ENCODE measurements around the gene C2orf42.
"Not testable (repeated sequence)": the region's sequence is repeated elsewhere in the genome, so short reads cannot be mapped to it uniquely, and the experiment has no call there.

Gene C2orf42

GRCh38 chr2:70169654-70170245 is 21.1 kb downstream of the C2orf42 start:
- not testable (repeated sequence) for DNase-seq

DNA sequence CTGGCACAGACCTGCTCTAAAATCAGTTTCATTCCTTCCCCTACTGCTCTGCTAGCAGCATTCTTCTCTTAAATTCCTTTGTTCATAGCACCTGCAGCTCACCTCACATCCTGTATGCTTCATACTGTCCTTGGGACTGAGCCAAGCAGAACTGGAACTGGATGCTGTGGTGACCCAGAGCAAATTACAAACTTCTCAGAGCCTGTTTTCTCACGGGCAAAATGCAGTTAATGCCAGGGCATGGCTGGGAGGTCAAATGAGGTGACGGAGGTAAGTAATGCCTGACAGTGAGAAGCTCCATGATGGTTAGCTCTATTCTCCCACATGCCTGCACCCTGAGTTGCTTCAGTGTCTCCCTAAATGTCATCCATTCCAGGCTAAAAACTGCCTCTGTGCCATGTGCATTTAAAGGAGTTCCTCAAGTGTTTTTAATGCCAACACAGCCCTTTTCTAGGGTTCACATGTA is 29.7 kb downstream of the C2orf42 start:
- DNase-seq: no peak

DNA sequence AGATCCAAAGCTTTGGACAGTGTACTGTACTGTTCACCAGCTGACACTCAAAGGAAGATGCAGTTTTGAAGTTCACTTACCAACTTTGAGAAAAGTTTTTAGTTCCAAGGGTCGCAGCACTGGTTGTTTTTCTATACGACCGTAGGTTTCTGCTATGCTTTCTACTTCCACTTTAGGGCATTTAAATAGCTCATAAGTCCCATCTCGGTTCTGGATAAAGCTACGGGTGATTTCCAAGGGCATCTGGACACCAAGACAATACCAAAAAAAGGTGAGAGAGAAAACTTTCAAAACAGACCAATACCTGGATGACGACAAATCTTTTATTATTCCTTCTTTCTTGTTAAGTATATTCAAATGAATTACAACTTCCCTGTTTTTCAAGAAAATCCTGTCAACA is 30.3 kb downstream of the C2orf42 start:
- no peak for DNase-seq

GRCh38 chr2:70149130-70149686 is 41.6 kb downstream of the C2orf42 start:
- not testable (repeated sequence) for DNase-seq

- not testable (repeated sequence) for DNase-seq
Measured at GRCh38 chr2:70148211-70148760, 42.5 kb downstream of the C2orf42 start.

- DNase-seq: no peak
Measured at GRCh38 chr2:70145851-70146739, 44.7 kb downstream of the C2orf42 start.

GRCh38 chr2:70145144-70145490 is 45.7 kb downstream of the C2orf42 start:
- no peak for DNase-seq

GRCh38 chr2:70144443-70145143 is 46.2 kb downstream of the C2orf42 start:
- DNase-seq: no peak

DNA sequence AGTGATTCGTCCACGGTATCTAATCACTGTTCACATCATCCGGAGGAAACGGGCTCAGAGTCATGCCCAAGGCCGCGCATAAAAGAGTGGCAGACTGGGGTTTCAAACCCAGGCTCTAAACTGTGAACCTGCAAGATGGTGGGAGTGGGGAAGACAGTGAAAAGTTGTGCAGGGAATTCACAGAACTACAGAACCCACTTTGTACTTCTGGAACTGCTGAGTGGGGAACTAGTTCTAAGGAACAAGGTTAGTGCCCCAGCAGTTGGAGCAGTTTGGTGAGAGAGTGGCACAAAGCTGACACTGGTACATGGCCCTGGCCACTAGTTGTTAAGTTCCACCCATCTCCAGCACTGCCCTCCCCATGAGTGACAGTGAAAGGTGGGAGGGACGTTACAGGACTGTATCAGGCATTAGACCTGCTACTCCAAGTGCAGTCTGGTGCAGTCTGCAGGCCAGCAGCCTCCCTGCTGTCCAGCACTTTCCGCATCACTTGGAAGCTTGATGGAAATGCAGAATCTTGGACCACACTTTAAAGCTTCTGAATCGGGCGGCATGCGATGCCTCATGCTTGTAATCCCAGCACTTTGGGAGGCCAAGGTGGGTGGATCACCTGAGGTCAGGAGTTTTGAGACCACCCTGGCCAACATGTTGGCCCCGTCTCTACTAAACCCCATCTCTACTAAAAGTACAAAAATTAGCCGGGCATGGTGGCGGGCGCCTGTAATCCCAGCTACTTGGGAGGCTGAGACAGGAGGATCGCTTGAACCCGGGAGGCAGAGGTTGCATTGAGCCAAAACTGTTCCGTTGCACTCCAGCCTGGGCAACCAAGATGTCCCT is 47.3 kb downstream of the C2orf42 start:
- no peak for DNase-seq

GRCh38 chr2:70142590-70143313 is 48.1 kb downstream of the C2orf42 start:
- DNase-seq: peak; percentile 98

- DNase-seq: no peak
Measured at GRCh38 chr2:70141902-70142589, 48.8 kb downstream of the C2orf42 start.

- peak; percentile 91 for DNase-seq
Measured at GRCh38 chr2:70141212-70141901, 49.5 kb downstream of the C2orf42 start.

- no peak for DNase-seq
Measured at GRCh38 chr2:70140791-70141211, 50.0 kb downstream of the C2orf42 start.

- not testable (repeated sequence) for DNase-seq
Measured at GRCh38 chr2:70134323-70134983, 56.4 kb downstream of the C2orf42 start.

- DNase-seq: no peak
Measured at GRCh38 chr2:70133491-70134322, 57.1 kb downstream of the C2orf42 start.

- DNase-seq: no peak
Measured at GRCh38 chr2:70133127-70133452, 57.7 kb downstream of the C2orf42 start.

DNA sequence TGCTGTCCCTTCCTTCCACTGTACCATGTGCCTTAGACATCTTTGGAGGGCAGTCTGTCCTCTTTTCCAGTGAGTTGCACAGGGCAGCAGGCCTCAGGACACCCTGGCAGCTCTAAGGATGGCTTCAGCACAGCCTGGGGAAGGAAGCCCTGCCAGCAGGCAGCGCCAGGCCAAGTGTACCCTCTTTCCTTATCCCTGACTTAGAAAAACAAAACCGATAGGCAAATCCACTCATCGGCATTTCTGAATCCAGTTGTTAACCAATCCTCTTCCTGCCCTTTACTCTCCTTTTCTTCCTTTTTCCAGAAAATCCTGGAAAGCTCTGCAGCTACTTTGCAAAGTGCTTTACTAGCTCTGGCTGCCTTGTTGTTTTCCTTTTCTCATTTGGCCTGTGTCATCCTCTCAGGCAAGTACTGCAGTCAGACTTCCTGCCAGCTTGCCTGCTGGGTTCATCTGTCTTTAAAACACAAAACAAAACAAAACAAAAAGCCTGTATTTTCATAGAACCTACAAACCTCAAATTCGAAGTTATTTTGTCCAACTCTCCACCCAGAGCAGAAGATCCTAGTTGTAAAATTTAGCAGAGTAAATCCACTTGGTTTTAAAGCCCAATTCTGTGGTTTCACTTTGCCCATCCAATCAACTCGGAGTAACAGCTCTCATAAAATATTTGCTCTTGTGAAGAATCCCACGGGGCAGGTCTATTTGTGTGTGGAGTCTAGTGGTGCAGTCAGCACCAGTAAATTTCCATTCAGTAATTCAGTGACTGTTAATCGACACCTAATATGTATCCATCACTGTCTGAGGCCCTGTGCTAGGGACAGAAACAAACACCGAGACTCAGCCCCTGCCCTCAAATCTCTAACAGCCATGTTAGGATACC is 58.3 kb downstream of the C2orf42 start:
- DNase-seq: no peak

Measured in NCI-H1048 (cell line).